GM08714 (cell line): ENCODE data around the gene CIC.
A peak's percentile ranks its signal among the peaks of the same experiment; 100 is the strongest.
"Not testable (repeated sequence)": the region's sequence is repeated elsewhere in the genome, so short reads cannot be mapped to it uniquely, and the experiment has no call there.

Source experiments
- H3K4me3 ChIP-seq: fragments of 200-500 bp; sonication (Bioruptor generic); 2 replicates; pipeline ENCODE4 v1.5.1; 2014; ENCODE audit warnings: mild to moderate bottlenecking, low read length, inconsistent platforms
- ZNF274 ChIP-seq: IDR thresholded peaks from 2 replicates; pipeline ENCODE4 v1.6.1; 2012; ENCODE audit warnings: mild to moderate bottlenecking, low read depth, low read length

CIC gene

GRCh38 chr19:42324655-42325307 is 55.7 kb downstream of the CIC start:
- no peak for TF ChIP-seq ZNF274
- H3K4me3 ChIP-seq = peak overlapping the region; percentile 21; the same call in 1 of the 2 replicates

DNA sequence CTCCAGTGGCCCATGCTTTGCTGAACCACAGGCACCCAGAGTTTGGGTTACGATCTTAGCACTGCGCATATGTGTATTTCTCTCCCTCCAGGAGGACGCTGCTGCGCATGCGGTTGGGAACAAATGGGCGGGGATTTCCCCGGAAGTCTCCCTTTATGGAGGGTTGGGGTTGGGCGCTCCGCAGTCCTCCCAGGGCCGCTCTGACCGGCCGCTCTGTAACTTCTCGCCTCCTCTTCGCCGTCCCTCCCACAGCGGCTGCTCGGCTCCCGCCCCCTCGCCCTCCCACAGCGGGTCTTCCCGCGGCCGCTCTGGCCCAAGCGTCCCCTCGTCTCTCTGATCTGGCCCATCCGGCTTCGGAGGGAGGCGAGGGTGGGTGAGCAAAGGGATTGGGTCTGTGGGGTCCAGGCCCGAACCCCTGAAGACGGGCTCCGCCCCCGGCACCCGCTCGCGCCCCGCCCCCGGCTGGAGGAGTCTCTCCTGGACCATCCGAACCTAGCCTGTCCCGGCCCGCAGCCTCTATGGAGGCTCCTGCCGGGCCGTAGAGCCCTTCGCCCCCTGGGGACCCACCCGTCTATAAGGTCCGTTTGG is 56.4 kb downstream of the CIC start, which contains the start of gene MEGF8:
Gene MEGF8 (plus strand): TSS at position 328 of the 588 bp plus-strand sequence. CDS start 609 bp downstream, outside the sequence.
- no peak for TF ChIP-seq ZNF274
- H3K4me3 ChIP-seq = peak within 1 kb of the TSS; percentile 93

DNA sequence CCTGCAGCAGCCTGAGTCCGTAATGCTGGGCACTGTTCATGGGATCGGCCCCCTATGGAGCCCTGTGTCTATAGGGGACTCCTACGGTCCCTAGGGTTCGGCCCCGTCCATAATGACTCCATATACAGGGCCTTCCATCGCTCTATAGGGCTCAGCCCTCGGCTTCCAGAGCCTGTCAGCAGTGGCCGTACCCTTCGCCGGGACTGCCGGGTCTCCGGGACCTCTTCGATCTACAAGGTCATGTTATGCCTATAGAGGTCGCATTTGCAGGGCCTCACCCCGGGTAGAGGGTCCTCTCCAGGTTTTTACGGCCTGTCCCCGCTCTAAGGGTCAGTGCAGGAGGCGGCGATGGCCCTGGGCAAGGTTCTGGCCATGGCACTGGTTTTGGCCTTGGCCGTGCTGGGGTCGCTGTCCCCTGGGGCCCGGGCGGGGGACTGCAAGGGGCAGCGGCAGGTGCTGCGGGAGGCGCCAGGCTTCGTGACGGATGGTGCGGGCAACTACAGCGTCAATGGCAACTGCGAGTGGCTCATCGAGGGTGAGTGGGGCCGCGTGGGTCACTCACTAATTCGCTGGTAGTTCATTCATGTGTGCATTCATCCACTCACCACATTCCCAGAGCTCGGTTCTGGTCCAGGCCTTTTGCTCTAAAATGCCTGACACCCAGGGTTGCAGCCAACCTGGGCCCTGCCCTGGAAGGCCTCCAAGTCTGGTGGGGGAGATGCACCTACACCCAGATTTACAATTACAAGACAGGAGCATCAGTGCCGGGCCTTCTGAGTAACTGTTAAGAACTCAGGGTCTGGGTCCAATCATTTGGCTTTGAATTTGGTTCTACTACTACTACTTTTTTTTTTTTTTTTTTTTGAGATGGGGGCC is 57.1 kb downstream of the CIC start:
- no peak for TF ChIP-seq ZNF274
- peak overlapping the region; percentile 93 for H3K4me3 ChIP-seq

GRCh38 chr19:42326969-42327368 is 57.9 kb downstream of the CIC start:
- H3K4me3 ChIP-seq = no peak overlapping the region

GRCh38 chr19:42327381-42327780 is 58.3 kb downstream of the CIC start:
- TF ChIP-seq ZNF274 = no peak
- no peak overlapping the region for H3K4me3 ChIP-seq

More at GRCh38 chr19:42326969-42327368, 57.9 kb downstream of the CIC start:
- TF ChIP-seq ZNF274 = no peak

- no peak overlapping the region for H3K4me3 ChIP-seq
- no peak for TF ChIP-seq ZNF274
Measured at GRCh38 chr19:42328106-42328505, 59.1 kb downstream of the CIC start.

DNA sequence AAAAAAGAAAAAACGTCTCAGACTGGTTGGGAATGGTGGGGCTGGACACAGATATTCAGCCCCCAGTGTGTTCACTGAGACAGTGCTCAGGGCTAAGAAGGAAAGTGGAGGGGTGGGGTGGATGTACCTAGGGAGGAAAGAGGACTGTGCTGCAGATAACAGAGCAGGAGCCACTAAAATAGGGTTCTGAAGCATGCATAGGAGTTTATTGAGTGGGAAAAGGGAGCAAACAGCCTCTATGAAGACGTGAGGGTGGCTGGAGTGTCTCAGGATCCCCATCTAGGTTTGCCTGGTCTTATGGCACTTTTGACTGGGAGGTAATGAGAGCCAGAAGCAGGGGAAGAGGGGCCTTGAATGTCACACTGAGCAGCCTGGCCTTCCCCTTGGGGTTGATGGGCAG is 59.8 kb downstream of the CIC start:
- no peak for TF ChIP-seq ZNF274
- H3K4me3 ChIP-seq = no peak overlapping the region

GRCh38 chr19:42330241-42330711 is 61.2 kb downstream of the CIC start:
- H3K4me3 ChIP-seq = no peak overlapping the region
- TF ChIP-seq ZNF274 = no peak

DNA sequence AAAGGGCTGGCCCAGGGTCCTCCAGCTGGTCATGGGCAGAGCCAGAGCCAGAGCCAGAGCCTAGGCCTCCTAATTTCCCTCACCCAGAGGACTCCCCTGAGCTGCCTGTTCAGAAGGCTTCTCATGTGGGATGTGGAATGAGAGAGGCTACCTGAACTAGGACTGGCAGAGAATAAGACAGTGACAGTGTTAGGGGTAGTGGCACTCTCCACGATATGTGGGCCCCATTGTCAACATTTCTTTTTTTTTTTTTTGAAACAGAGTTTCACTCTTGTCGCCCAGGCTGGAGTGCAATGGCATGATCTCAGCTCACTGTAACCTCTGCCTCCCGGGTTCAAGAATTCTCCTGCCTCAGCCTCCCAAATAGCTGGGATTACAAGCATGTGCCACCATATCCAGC is 62.3 kb downstream of the CIC start:
- H3K4me3 ChIP-seq = not testable (repeated sequence)

DNA sequence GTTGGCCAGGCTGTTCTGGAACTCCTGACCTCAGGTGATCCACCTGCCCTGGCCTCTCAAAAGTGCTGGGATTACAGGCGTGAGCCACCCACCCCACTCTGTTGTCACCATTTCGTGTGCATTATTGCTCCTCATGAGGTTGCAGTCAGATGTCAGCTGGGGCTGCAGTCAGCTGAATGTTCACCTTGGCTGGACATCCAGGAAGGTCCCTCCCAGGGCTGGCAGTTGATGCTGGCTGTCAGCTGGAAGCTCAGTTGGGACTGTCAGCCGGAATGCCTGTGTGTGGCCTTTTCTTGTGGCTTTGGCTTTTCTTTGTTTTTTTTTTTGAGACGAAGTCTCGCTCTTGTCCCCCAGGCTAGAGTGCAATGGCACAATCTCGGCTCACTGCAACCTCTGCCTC is 63.0 kb downstream of the CIC start:
- no peak for TF ChIP-seq ZNF274
- no peak overlapping the region for H3K4me3 ChIP-seq

GRCh38 chr19:42333018-42333417 is 64.0 kb downstream of the CIC start:
- H3K4me3 ChIP-seq = no peak overlapping the region
- no peak for TF ChIP-seq ZNF274

DNA sequence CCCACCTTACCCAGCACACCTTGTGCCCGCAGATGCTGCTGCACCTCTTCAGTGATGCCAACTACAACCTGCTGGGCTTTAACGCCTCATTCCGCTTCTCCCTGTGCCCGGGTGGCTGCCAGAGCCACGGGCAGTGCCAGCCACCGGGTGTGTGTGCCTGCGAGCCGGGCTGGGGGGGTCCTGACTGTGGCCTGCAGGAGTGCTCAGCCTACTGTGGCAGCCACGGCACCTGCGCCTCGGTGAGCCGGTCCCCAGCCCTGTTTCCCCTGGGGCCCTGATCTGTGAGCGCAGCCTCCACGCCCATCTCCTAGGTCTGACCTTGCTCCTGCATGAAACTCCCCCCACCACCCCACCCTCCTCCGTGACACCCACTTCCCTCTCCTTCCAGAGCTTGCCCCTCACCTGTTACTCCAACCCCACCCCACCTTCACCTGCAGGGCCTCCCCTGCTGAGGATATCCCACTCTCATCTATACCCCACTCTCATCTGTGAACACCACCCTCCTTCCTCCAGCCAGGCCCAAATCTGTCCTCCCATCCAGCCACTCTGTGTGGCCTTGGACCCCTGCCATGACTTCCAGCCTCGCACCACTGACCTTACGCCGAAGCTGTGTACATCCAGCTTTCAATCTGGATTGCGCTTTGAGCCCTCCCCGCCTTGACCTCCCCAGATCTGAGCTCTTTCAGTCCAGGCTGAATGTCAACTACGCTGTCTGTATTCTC is 65.1 kb downstream of the CIC start:
- TF ChIP-seq ZNF274 = no peak

GRCh38 chr19:42334697-42335373 is 65.8 kb downstream of the CIC start:
- no peak for TF ChIP-seq ZNF274
- no peak overlapping the region for H3K4me3 ChIP-seq

More for the DNA sequence above, 65.1 kb downstream of the CIC start:
- H3K4me3 ChIP-seq = no peak overlapping the region

GRCh38 chr19:42335374-42335936 is 66.4 kb downstream of the CIC start:
- no peak overlapping the region for H3K4me3 ChIP-seq
- TF ChIP-seq ZNF274 = no peak
